Hepatic stellate cell (primary cell): Measurements from ENCODE around the gene ZSWIM6.

Experiments used
- DNase-seq: peaks from one replicate; pipeline ENCODE4 v3.0.0; 2011; ENCODE audit warnings: low spot score

ZSWIM6 gene

DNA sequence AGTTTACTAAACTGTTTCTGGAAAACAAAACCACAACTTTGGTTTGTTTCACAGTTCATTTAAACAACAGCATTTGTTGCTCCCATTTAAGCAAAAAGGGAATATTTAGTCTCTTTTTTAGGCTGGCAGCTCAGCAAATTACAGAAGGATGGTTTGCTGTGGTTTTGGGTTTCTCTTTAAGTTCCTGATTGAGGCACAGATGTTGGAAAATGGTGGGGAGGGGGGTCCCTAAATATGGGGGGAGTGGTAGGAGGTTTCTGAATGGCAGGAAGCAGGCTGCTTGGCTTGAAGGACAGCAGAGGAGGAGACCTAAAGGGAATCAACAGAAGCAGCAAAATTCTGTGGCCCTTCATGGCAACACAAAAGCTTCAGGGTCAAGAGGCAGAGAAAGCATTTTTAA is 263.4 kb downstream of the ZSWIM6 start:
- no peak for DNase-seq
